HepG2 (cell line): ENCODE results near the gene ING1. TPM values are rescaled to one million over a fixed set of nuclear protein-coding genes. Genes with fewer than 3 reads are reported as not detected.

Experiments
- ATM ChIP-seq: fragments of 450-650 bp; IDR thresholded peaks from 2 replicates; pipeline ENCODE4 v1.7.1; 2017; ENCODE audit warnings: mild to moderate bottlenecking, borderline replicate concordance
- CBX1 ChIP-seq: IDR thresholded peaks from one replicate; pipeline ENCODE4 v1.6.1; 2016; ENCODE audit warnings: antibody characterized with exemption, low read depth
- CHCHD3 ChIP-seq: sonication (generic); formaldehyde crosslinking; IDR thresholded peaks from 2 replicates; pipeline ENCODE4 v1.8.0; 2022; ENCODE audit warnings: mild to moderate bottlenecking, missing genetic modification reagents, moderate library complexity
- CHD2 ChIP-seq: IDR thresholded peaks from 2 replicates; pipeline ENCODE4 v1.6.1; 2011; ENCODE audit warnings: low read depth, low read length, improper control_type of control experiment
- ISL2 ChIP-seq: sonication (generic); formaldehyde crosslinking; IDR thresholded peaks from 2 replicates; pipeline ENCODE4 v1.5.0; 2020; ENCODE audit warnings: missing genetic modification reagents
- KAT7 ChIP-seq: IDR thresholded peaks from 2 replicates; pipeline ENCODE4 v1.6.1; 2018; ENCODE audit warnings: borderline replicate concordance, missing compliant biosample characterization
- MLLT10 ChIP-seq: sonication (generic); formaldehyde crosslinking; IDR thresholded peaks from 2 replicates; pipeline ENCODE4 v1.4.0; 2020; ENCODE audit warnings: missing genetic modification reagents
- PAF1 ChIP-seq: IDR thresholded peaks from 2 replicates; pipeline ENCODE4 v1.6.1; 2016; ENCODE audit warnings: missing genetic modification reagents, missing compliant biosample characterization
- POLR2AphosphoS2 ChIP-seq: IDR thresholded peaks from 2 replicates; pipeline ENCODE4 v1.6.1; 2011; ENCODE audit warnings: low read depth, low read length, improper control_type of control experiment
- RAD21 ChIP-seq: fragments of 450-650 bp; formaldehyde crosslinking; IDR thresholded peaks from 2 replicates; pipeline ENCODE4 v1.5.0; 2020; ENCODE audit warnings: mild to moderate bottlenecking
- TIGD3 ChIP-seq: sonication (generic); formaldehyde crosslinking; IDR thresholded peaks from 2 replicates; pipeline ENCODE4 v1.5.1; 2020; ENCODE audit warnings: mild to moderate bottlenecking, missing genetic modification reagents, borderline replicate concordance
- YEATS2 ChIP-seq: sonication (generic); formaldehyde crosslinking; IDR thresholded peaks from 2 replicates; pipeline ENCODE4 v1.4.0; 2020; ENCODE audit warnings: missing genetic modification reagents, borderline replicate concordance
- ZNF12 ChIP-seq: sonication (generic); formaldehyde crosslinking; IDR thresholded peaks from 2 replicates; pipeline ENCODE4 v1.5.0; 2020; ENCODE audit warnings: missing genetic modification reagents
- ZNF329 ChIP-seq: sonication (generic); formaldehyde crosslinking; IDR thresholded peaks from 2 replicates; pipeline ENCODE4 v1.9.0; 2021; ENCODE audit warnings: low read depth, mild to moderate bottlenecking, missing genetic modification reagents
- ZNF350 ChIP-seq: sonication (generic); formaldehyde crosslinking; IDR thresholded peaks from 2 replicates; pipeline ENCODE4 v1.4.0; 2020; ENCODE audit warnings: mild to moderate bottlenecking, low read depth, missing genetic modification reagents, borderline replicate concordance
- ZNF441 ChIP-seq: sonication (generic); formaldehyde crosslinking; IDR thresholded peaks from 2 replicates; pipeline ENCODE4 v1.7.0; 2021; ENCODE audit warnings: missing genetic modification reagents, borderline replicate concordance
- ZNF562 ChIP-seq: sonication (generic); formaldehyde crosslinking; IDR thresholded peaks from 2 replicates; pipeline ENCODE4 v1.8.0; 2022; ENCODE audit warnings: missing genetic modification reagents, borderline replicate concordance
- ZNF564 ChIP-seq: sonication (generic); formaldehyde crosslinking; IDR thresholded peaks from 2 replicates; pipeline ENCODE4 v1.8.1; 2023; ENCODE audit warnings: mild to moderate bottlenecking, missing genetic modification reagents
- ZNF773 ChIP-seq: sonication (generic); formaldehyde crosslinking; IDR thresholded peaks from 2 replicates; pipeline ENCODE4 v1.4.0; 2020; ENCODE audit warnings: missing genetic modification reagents, borderline replicate concordance
- ZNF777 ChIP-seq: sonication (generic); formaldehyde crosslinking; IDR thresholded peaks from 2 replicates; pipeline ENCODE4 v1.4.0; 2020; ENCODE audit warnings: missing genetic modification reagents
- ZNF83 ChIP-seq: sonication (generic); formaldehyde crosslinking; IDR thresholded peaks from 2 replicates; pipeline ENCODE4 v1.4.0; 2020; ENCODE audit warnings: missing genetic modification reagents, mild to moderate bottlenecking, borderline replicate concordance
- polyA plus RNA-seq, 8 experiments: library from polyadenylated mRNA; depleted of rRNA in 3 of 8; stranded (reverse) in 7 of 8; unstranded in 1 of 8; fragments of >200 nt; fragmentation: Illumina TruSeq in 4 of 8; extraction: Trizol in 4 of 8; gene quantifications; 2 replicates each; pipeline versions ENCODE4 v1.2.1 to v1.2.3, GENCODE V29; 2011 to 2016; ENCODE audit warnings: low read depth in 4 of 8, missing spikeins in 1 of 8, mixed read lengths in 1 of 8; ENCODE audit not compliant: insufficient read depth in 1 of 8
- total RNA-seq, 5 experiments: library from RNA; depleted of rRNA; stranded (reverse); fragments of >200 nt; fragmentation: Illumina TruSeq; extraction: Trizol; gene quantifications; 2 replicates each; pipeline ENCODE4 v1.2.3, GENCODE V29; 2016; ENCODE audit warnings: low read depth in 1 of 5
- TF ChIP-seq, protein P1 (sequence below): sonication (generic); formaldehyde crosslinking; IDR thresholded peaks from 2 replicates; pipeline ENCODE4 v1.4.0; 2020; ENCODE audit warnings: missing genetic modification reagents, borderline replicate concordance
- TF ChIP-seq, protein P2 (sequence below): sonication (generic); formaldehyde crosslinking; IDR thresholded peaks from 2 replicates; pipeline ENCODE4 v1.5.1; 2020; ENCODE audit warnings: missing genetic modification reagents, mild to moderate bottlenecking, borderline replicate concordance
- TF ChIP-seq, protein P3 (sequence below): sonication (generic); formaldehyde crosslinking; IDR thresholded peaks from 2 replicates; pipeline ENCODE4 v1.5.0; 2020; ENCODE audit warnings: missing genetic modification reagents

ING1 gene
- total and polyA plus RNA-seq, 2 of the 13 experiments (the other 11 are each of a cell fraction or from before 2014, with no cell fraction given) = 8.1 to 16.1 TPM

- no peak for TF ChIP-seq ZNF329 (CRISPR knock-in tag)
- TF ChIP-seq MLLT10 = no peak
- TF ChIP-seq KAT7 (CRISPR knock-in tag) = no peak
- no peak for TF ChIP-seq ISL2 (CRISPR knock-in tag)
- TF ChIP-seq, protein P1, sequence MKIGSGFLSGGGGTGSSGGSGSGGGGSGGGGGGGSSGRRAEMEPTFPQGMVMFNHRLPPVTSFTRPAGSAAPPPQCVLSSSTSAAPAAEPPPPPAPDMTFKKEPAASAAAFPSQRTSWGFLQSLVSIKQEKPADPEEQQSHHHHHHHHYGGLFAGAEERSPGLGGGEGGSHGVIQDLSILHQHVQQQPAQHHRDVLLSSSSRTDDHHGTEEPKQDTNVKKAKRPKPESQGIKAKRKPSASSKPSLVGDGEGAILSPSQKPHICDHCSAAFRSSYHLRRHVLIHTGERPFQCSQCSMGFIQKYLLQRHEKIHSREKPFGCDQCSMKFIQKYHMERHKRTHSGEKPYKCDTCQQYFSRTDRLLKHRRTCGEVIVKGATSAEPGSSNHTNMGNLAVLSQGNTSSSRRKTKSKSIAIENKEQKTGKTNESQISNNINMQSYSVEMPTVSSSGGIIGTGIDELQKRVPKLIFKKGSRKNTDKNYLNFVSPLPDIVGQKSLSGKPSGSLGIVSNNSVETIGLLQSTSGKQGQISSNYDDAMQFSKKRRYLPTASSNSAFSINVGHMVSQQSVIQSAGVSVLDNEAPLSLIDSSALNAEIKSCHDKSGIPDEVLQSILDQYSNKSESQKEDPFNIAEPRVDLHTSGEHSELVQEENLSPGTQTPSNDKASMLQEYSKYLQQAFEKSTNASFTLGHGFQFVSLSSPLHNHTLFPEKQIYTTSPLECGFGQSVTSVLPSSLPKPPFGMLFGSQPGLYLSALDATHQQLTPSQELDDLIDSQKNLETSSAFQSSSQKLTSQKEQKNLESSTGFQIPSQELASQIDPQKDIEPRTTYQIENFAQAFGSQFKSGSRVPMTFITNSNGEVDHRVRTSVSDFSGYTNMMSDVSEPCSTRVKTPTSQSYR = no peak
- TF ChIP-seq, protein P2, sequence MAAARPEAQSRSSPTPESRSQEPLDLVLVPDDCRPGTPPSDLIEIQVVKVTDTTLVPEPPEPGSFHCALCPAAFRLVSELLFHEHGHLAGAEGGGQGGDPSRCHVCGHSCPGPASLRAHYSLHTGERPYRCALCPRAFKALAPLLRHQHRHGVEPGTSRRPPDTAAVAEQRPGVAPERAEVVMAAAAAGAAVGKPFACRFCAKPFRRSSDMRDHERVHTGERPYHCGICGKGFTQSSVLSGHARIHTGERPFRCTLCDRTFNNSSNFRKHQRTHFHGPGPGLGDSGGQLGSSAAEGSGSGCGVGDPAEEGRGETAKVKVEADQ = no peak
- TF ChIP-seq ZNF562 (CRISPR knock-in tag) = no peak
- TF ChIP-seq ZNF777 = no peak; the same call in 1 of the 2 replicates
- no peak for TF ChIP-seq ATM
- TF ChIP-seq RAD21 (CRISPR knock-in tag) = no peak
- no peak for TF ChIP-seq ZNF12 (CRISPR knock-in tag)
- TF ChIP-seq ZNF773 (CRISPR knock-in tag) = no peak
- no peak for TF ChIP-seq CHD2
- TF ChIP-seq POLR2AphosphoS2 = no peak
- peak; percentile 22; the same call in 1 of the 2 replicates for TF ChIP-seq YEATS2 (CRISPR knock-in tag)
- 0 out of 2 replicates have a peak, but pooled peaks have one; percentile 39 for TF ChIP-seq ZNF441 (CRISPR knock-in tag)
- no peak; the same call in 1 of the 2 replicates for TF ChIP-seq TIGD3 (CRISPR knock-in tag)
- no peak for TF ChIP-seq CBX1
- TF ChIP-seq CHCHD3 = no peak
- TF ChIP-seq, protein P3, sequence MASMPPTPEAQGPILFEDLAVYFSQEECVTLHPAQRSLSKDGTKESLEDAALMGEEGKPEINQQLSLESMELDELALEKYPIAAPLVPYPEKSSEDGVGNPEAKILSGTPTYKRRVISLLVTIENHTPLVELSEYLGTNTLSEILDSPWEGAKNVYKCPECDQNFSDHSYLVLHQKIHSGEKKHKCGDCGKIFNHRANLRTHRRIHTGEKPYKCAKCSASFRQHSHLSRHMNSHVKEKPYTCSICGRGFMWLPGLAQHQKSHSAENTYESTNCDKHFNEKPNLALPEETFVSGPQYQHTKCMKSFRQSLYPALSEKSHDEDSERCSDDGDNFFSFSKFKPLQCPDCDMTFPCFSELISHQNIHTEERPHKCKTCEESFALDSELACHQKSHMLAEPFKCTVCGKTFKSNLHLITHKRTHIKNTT (CRISPR knock-in tag) = no peak
- no peak for TF ChIP-seq ZNF83 (CRISPR knock-in tag)
- no peak for TF ChIP-seq ZNF350 (CRISPR knock-in tag)
- TF ChIP-seq ZNF564 (CRISPR knock-in tag) = no peak
- TF ChIP-seq PAF1 (CRISPR knock-in tag) = no peak
Observed at GRCh38 chr13:110712081-110712848, 1.2 kb upstream of the ING1 start (continued).
